PC-3 (cell line): Measurements from ENCODE around the gene P4HB. TPM values are rescaled to one million over a fixed set of nuclear protein-coding genes. Genes with fewer than 3 reads are reported as not detected.

Experiments used
- ATAC-seq: fragments of 200-7000 bp; cut with Tn5 transposase; 2 replicates; pipeline ENCODE4 v1.9.1; 2020; ENCODE audit warnings: mild to moderate bottlenecking, moderate library complexity
- BruUV-seq: library from RNA; stranded (reverse); fragments of 400-500 nt; replicated peaks from 2 replicates; lab custom pipeline; 2021; lab: Mats Ljungman, UMichigan
- CTCF ChIA-PET: fragments of 300-600 bp; sonication (Branson Sonifier 250); formaldehyde crosslinking; loops from one replicate; lab custom pipeline; 2022; ENCODE audit warnings: antibody characterized with exemption; lab: Charles Lee
- POLR2A ChIA-PET: fragments of 300-600 bp; sonication (Branson Sonifier 250); formaldehyde crosslinking; loops from one replicate; lab custom pipeline; 2022; ENCODE audit warnings: antibody characterized with exemption; ENCODE audit not compliant: unreplicated experiment; lab: Charles Lee
- DNase-seq: peaks from one replicate; pipeline ENCODE4 v3.0.0-alpha.2; 2015
- H2AFZ ChIP-seq: fragments of 300-600 bp; sonication (generic); 2 replicates; pipeline ENCODE4 v1.6.0; 2016; ENCODE audit warnings: antibody characterized with exemption, low read length
- H3F3A ChIP-seq: fragments of 300-600 bp; sonication (generic); one replicate; pipeline ENCODE4 v1.6.0; 2017; ENCODE audit warnings: antibody characterized with exemption, low read length, control low read depth, mild to moderate bottlenecking; ENCODE audit not compliant: unreplicated experiment
- H3K27ac ChIP-seq: fragments of 300-600 bp; sonication (generic); 2 replicates; pipeline ENCODE4 v1.5.1; 2016; ENCODE audit warnings: mild to moderate bottlenecking, low read length
- H3K27me3 ChIP-seq: fragments of 300-600 bp; sonication (generic); 2 replicates; pipeline ENCODE4 v1.6.1; 2016; ENCODE audit warnings: low read length, mixed read lengths
- H3K36me3 ChIP-seq: fragments of 300-600 bp; sonication (generic); 2 replicates; pipeline ENCODE4 v1.6.1; 2016; ENCODE audit warnings: low read depth, mixed run types, low read length, mixed read lengths
- H3K4me1 ChIP-seq: fragments of 300-600 bp; sonication (generic); 2 replicates; pipeline ENCODE4 v1.5.1; 2016; ENCODE audit warnings: low read length; ENCODE audit not compliant: insufficient read depth
- H3K4me2 ChIP-seq: fragments of 300-600 bp; sonication (generic); 2 replicates; pipeline ENCODE4 v1.6.0; 2016; ENCODE audit warnings: low read length
- H3K4me3 ChIP-seq: fragments of 300-600 bp; sonication (generic); 2 replicates; pipeline ENCODE4 v1.5.1; 2016; ENCODE audit warnings: mild to moderate bottlenecking, low read length, mixed read lengths
- H3K79me2 ChIP-seq: fragments of 300-600 bp; sonication (generic); 2 replicates; pipeline ENCODE4 v1.6.1; 2017; ENCODE audit warnings: low read length, mixed read lengths
- H3K9ac ChIP-seq: fragments of 300-600 bp; sonication (generic); 2 replicates; pipeline ENCODE4 v1.6.0; 2016; ENCODE audit warnings: mild to moderate bottlenecking, low read length
- H3K9me2 ChIP-seq: fragments of 300-600 bp; sonication (generic); replicated peaks from 2 replicates; pipeline ENCODE4 v1.6.1; 2016; ENCODE audit warnings: mixed run types, low read length, mixed read lengths
- H3K9me3 ChIP-seq: fragments of 300-600 bp; sonication (generic); 2 replicates; pipeline ENCODE4 v1.6.1; 2016; ENCODE audit warnings: low read length, mixed read lengths
- H4K20me1 ChIP-seq: fragments of 300-600 bp; sonication (generic); 2 replicates; pipeline ENCODE4 v1.6.1; 2016; ENCODE audit warnings: low read length, mixed read lengths
- CTCF ChIP-seq: fragments of 300-600 bp; sonication (generic); conservative IDR thresholded peaks from 2 replicates; pipeline ENCODE4 v1.5.1; 2017; ENCODE audit warnings: antibody characterized with exemption, low read depth, mild to moderate bottlenecking, low read length
- EZH2 ChIP-seq: fragments of 300-600 bp; sonication (generic); IDR thresholded peaks from one replicate; pipeline ENCODE4 v1.6.1; 2017; ENCODE audit warnings: antibody characterized with exemption, mild to moderate bottlenecking, low read length; ENCODE audit not compliant: unreplicated experiment
- EZH2phosphoT487 ChIP-seq: fragments of 300-600 bp; sonication (generic); IDR thresholded peaks from 2 replicates; pipeline ENCODE4 v1.6.1; 2018; ENCODE audit warnings: mild to moderate bottlenecking, antibody characterized with exemption, low read length, borderline replicate concordance
- intact Hi-C: fragments of 100-400 bp; cut with micrococcal nuclease; formaldehyde crosslinking; loops from 2 replicates; pipeline ENCODE4 v1.9.0; 2023
- total RNA-seq: library from RNA; depleted of rRNA; stranded (reverse); fragments of >200 nt; gene quantifications from 2 replicates; pipeline ENCODE4 v1.2.3, GENCODE V29; 2014

Gene P4HB
- total RNA-seq, 1 experiment from 2014 or later = 1,089 TPM

GRCh38 chr17:81865733-81866439 is 5.6 kb upstream of the P4HB start:
- no peak for TF ChIP-seq EZH2
- no peak for TF ChIP-seq CTCF
- no peak for TF ChIP-seq EZH2phosphoT487
- Histone ChIP-seq H3K9me3 (no peaks in the 10 kb centered on the region), H3K27ac (no peak overlapping the region), H3F3A (peaks cover 22% of the 10 kb centered on the region), H3K4me3 (no peak overlapping the region), H3K9me2 (no peaks in the 10 kb centered on the region), H3K36me3 (peaks cover 16% of the 10 kb centered on the region; the same call in 1 of the 2 replicates), H3K4me2 (no peak overlapping the region), H3K79me2 (peaks cover 55% of the 10 kb centered on the region), H3K27me3 (no peaks in the 10 kb centered on the region), H4K20me1 (peaks cover 6% of the 10 kb centered on the region; the same call in 1 of the 2 replicates), H3K4me1 (peaks cover 58% of the 10 kb centered on the region), H3K9ac (no peak overlapping the region), H2AFZ (no peak overlapping the region)
- intact Hi-C loops = no loop called here
- ChIA-PET CTCF (no interaction called here), POLR2A (interaction anchor here (0.5 to 0.6 kb wide), 2 partner anchors 51 to 125 kb away, joined by 3 to 4 read pairs; no protein-coding TSS in a partner anchor)
- DNase-seq (peak; percentile 45), ATAC-seq (no peak)
- BruUV-seq = no TSS peak

GRCh38 chr17:81865358-81865732 is 5.0 kb upstream of the P4HB start:
- BruUV-seq = no TSS peak
- intact Hi-C loops = no loop called here
- Histone ChIP-seq H3F3A (peaks cover 22% of the 10 kb centered on the region), H2AFZ (no peak overlapping the region), H3K4me3 (no peak overlapping the region), H3K36me3 (peaks cover 16% of the 10 kb centered on the region; the same call in 1 of the 2 replicates), H3K4me1 (peaks cover 57% of the 10 kb centered on the region), H3K9me2 (no peaks in the 10 kb centered on the region), H4K20me1 (peaks cover 6% of the 10 kb centered on the region; the same call in 1 of the 2 replicates), H3K79me2 (peaks cover 51% of the 10 kb centered on the region), H3K27me3 (no peaks in the 10 kb centered on the region), H3K4me2 (no peak overlapping the region), H3K9me3 (no peaks in the 10 kb centered on the region), H3K9ac (no peak overlapping the region), H3K27ac (no peak overlapping the region)
- CTCF ChIA-PET = no interaction called here
- no peak for ATAC-seq
- TF ChIP-seq EZH2phosphoT487 = no peak
- no peak for TF ChIP-seq EZH2
- no peak for TF ChIP-seq CTCF
- DNase-seq = no peak
- POLR2A ChIA-PET = interaction anchor here (0.5 to 0.6 kb wide), 2 partner anchors 52 to 126 kb away, joined by 3 to 4 read pairs; no protein-coding TSS in a partner anchor
